GM18508 (cell line): ENCODE results near the gene SLC39A6.
"Not testable (repeated sequence)": the region's sequence is repeated elsewhere in the genome, so short reads cannot be mapped to it uniquely, and the experiment has no call there.

Experiments
- ATAC-seq: cut with Tn5 transposase; IDR thresholded peaks from one replicate; pipeline ENCODE4 v1.9.1; 2021; ENCODE audit warnings: moderate number of reproducible peaks; ENCODE audit not compliant: insufficient read depth, unreplicated experiment

Gene SLC39A6

GRCh38 chr18:36142751-36143150 lies 13.6 kb upstream of the SLC39A6 start:
- ATAC-seq = no peak

DNA sequence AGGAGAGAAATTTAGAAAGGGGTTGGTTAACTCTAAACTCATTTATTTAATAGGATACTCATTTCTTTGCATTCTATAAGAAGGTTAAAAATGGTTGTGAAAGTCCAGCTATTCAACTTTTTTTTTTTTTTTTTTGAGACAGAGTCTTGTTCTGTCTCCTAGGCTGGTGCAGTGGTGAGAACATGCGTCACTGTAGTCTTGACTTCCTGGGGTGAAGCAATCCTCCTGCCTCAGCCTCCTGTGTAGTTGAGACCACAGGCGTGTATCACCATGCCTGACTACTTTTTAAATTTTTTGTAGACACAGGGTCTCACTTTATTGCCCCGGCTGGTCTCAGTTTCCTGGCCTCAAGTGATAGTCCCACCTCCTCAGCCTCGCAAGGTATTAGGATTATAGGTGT lies 12.4 kb upstream of the SLC39A6 start:
- no peak for ATAC-seq

DNA sequence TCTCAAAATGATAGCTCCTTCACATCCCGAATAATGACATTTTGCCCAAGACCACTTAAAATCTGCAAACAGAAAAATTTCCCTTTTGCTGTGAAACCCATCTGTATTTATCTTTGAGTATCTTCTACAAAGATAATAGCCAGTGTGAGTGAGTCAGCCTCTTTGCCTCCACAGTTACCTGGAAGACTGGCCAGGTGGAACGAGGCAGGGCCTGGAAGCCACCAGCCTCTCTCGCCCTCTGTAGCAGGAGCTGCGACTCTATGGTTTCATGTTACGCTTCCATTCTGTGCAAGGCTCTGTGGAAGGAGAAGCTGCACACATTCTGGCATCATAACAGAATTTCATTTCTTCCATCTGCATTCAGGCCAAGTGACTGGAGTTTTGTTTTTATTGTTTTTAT lies 10.1 kb upstream of the SLC39A6 start:
- ATAC-seq = no peak

GRCh38 chr18:36135264-36135663 lies 6.1 kb upstream of the SLC39A6 start:
- ATAC-seq = no peak

- ATAC-seq = no peak
Observed at GRCh38 chr18:36132756-36133155, 3.6 kb upstream of the SLC39A6 start.

DNA sequence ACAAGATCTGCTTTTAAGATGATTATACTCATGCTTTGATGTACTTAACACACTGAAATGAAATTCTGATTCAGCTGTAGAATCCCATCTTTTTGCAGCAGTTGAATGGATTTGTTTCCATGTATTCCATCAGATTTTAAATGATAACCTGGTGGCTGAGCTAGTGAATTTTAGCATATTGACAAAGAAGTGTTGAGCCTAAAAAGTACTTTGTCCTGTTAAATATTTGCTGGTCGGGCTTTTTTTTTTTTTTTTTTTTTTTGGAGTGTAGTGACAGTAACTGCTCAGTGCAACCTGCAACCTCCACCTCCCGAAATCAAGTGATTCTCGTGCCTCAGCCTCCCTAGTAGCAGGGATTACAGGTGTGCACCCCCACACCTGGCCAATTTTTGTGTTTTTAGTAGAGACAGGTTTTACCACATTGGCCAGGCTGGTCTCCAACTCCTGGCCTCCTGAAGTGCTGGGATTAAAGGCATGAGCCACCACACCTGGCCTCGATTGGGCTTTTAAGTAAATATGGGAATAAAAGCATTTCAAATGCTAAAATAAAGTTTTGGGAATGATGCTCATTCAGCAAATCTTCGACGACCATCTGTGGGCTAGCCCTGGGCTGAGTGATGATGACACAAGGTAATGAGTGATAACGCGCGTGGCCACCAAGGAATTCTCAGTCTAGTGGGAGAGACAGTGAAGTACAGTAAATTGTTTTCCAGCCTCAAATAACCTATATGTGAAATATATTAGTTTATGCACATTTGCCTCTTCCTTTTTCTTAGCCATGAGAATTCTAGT lies 2.7 kb upstream of the SLC39A6 start:
- ATAC-seq = no peak

DNA sequence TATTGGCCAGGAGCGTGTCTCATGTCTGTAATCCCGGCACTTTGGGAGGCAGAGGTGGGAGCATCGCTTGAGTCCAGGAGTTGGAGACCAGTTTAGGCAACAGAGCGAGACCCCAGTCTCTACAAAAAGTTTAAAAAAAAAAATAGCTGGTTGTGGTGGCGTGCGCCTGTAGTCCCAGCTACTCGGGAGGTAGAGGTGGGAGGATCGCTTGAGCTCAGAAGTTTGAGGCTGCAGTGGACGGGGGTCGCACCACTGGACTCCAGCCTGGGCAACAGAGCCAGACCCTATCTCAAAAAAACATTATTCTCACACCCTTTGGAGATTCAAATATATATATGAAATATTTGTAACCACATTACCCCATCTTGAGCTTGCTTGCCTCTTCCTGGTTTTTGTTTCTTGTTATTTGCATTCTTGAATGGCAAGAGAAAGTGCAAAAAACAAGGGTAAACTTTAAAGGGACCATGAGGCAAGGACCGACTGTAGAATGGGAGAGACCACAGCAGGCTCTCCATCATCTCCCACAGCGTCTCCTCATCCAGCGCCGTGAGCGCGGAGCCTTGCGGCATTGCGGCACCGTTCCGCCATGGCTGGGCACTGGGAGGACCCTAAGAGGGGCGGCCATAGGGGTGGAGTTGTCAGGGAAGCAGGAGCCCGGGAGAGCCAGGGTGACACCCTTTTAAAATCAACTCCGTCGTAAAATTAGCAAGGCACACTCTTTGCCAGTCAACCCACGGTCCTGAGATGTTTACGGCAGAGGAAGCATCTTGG lies 1.9 kb upstream of the SLC39A6 start:
- no peak for ATAC-seq

DNA sequence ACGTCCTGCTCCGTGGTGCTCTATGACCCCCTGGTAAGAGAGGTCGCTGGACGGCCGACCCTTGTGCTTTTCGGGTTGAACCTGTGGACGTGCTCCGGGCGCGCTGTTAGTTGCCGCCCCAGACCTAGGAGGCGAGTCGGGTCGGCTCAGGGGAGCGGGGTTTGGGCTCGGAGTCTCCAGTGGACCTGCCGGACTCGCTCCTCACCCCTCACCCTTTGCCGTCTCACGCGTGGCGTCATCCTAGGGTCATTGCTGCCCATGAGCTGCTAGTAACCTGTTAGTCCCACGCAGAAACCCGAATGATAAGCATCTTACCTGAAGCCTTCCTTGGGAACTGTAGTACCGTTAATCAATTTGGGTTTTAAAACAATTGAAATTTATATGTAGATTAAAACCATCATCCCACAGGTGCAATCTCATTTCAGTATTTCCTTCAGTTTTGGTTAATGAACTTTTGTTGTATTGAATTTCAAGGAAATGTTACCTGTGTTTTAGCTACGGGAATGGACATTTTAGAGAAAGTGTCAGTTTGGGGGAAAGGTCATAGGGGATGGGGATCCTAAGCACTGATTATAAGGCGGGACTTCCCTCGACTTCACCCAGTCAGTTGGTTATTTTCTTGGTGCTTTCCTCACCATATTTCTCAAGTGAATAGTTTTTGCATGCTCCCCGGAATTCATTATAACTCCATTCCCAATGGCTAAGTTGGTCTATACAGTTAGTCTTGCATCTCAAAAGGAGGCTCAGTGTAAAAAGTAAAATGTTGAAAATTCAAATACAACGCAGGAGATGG lies 1.1 kb upstream of the SLC39A6 start:
- ATAC-seq = peak; percentile 10

GRCh38 chr18:36128907-36129299 lies 237 bp downstream of the SLC39A6 start:
- ATAC-seq = peak; percentile 0

GRCh38 chr18:36128530-36128870 lies 640 bp downstream of the SLC39A6 start:
- ATAC-seq = no peak

GRCh38 chr18:36127836-36128529 lies 1.2 kb downstream of the SLC39A6 start:
- no peak for ATAC-seq

DNA sequence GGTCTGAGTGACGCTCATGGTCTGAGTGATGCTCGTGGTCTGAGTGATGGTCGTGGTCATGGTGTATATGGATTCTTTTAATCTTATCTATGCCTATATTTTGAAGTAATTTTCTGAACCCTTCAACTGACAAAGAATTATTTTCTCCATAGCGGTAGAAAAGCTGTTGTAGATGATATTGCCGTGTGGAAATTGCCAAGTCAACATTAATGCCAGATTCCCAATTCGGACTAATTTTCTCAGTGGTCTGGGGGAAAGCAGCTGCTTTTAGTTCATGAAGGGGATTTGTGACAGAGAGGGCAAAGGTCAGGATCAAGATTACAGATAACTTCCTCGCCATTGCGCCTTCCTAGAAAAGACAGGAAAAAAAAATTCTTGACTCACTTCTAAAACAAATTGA lies 2.5 kb downstream of the SLC39A6 start:
- ATAC-seq = no peak

GRCh38 chr18:36124841-36125240 lies 4.3 kb downstream of the SLC39A6 start:
- ATAC-seq = no peak

- no peak for ATAC-seq
Observed at GRCh38 chr18:36120297-36120696, 8.8 kb downstream of the SLC39A6 start.

- not testable (repeated sequence) for ATAC-seq
Observed at GRCh38 chr18:36116771-36117170, 12.4 kb downstream of the SLC39A6 start.

GRCh38 chr18:36114738-36115137 lies 14.4 kb downstream of the SLC39A6 start:
- no peak for ATAC-seq

DNA sequence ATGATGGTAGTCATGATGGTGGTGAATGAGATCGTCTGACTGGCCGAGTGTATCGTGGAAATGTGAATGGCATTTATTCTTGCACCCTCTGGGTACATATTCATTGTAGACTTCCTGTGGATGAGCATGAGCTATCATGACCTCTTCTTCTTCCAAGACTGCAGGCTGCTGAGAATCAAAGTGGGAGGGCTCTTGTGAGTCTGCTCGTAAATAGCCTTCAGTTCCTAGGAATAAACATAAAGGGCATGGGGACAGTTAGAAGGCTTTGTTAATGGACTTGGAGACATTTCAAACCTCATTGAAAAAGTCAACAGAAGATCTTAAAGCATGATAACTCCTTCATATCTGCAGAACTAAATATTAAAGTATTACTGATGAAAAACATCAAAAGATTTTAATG lies 14.9 kb downstream of the SLC39A6 start:
- ATAC-seq = no peak

- ATAC-seq = no peak
Observed at GRCh38 chr18:36112302-36112701, 16.8 kb downstream of the SLC39A6 start.

GRCh38 chr18:36109737-36110136 lies 19.4 kb downstream of the SLC39A6 start:
- ATAC-seq = no peak

DNA sequence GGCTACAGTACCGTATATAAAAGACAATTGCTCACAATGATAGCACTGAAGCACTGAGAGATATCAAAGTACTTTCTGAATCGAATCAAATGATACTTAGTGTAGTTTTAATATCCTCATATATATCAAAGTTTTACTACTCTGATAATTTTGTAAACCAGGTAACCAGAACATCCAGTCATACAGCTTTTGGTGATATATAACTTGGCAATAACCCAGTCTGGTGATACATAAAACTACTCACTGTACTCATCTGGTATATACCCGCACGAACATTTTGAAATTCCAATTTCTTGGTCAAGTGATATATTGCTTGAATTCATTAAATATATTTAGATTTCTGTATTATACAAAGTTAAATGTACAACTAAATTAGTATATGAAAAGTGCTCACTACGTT lies 20.5 kb downstream of the SLC39A6 start:
- no peak for ATAC-seq
